Type B pancreatic cell (in vitro differentiated cells): ENCODE data around the gene NOX5. TPM values are rescaled to one million over a fixed set of nuclear protein-coding genes. Genes with fewer than 3 reads are reported as not detected.

ENCODE experiments used
- DNase-seq: peaks from one replicate; pipeline ENCODE4 v3.0.0; 2021; ENCODE audit warnings: mixed read lengths; ENCODE audit not compliant: unreplicated experiment; ENCODE audit errors: extremely low spot score
- H3K27ac Mint-ChIP-seq: 2 replicates; pipeline ENCODE4 v1.8.0; 2021; ENCODE audit warnings: mild to moderate bottlenecking, mixed read lengths
- H3K27me3 Mint-ChIP-seq: 2 replicates; pipeline ENCODE4 v1.8.0; 2021; ENCODE audit warnings: mixed read lengths
- H3K36me3 Mint-ChIP-seq: 2 replicates; pipeline ENCODE4 v1.8.0; 2021; ENCODE audit warnings: mixed read lengths
- H3K4me1 Mint-ChIP-seq: one replicate; pipeline ENCODE4 v1.8.0; 2021; ENCODE audit warnings: mixed read lengths; ENCODE audit not compliant: unreplicated experiment
- H3K4me3 Mint-ChIP-seq: 2 replicates; pipeline ENCODE4 v1.8.0; 2021; ENCODE audit warnings: mild to moderate bottlenecking, mixed read lengths
- H3K9me3 Mint-ChIP-seq: 2 replicates; pipeline ENCODE4 v1.8.0; 2021; ENCODE audit warnings: mixed read lengths
- total RNA-seq: library from RNA; stranded (reverse); gene quantifications from 2 replicates; pipeline ENCODE4 v1.2.1, GENCODE V29; 2021; ENCODE audit warnings: low replicate concordance
- TF ChIP-seq, protein P1 (sequence below): fragments of 200-600 bp; sonication (generic); conservative IDR thresholded peaks from 2 replicates; pipeline ENCODE4 v1.5.0; 2021; ENCODE audit warnings: antibody characterized with exemption, mild to moderate bottlenecking

The NOX5 gene
- total RNA-seq, 1 donor from 2014 or later = not detected

DNA sequence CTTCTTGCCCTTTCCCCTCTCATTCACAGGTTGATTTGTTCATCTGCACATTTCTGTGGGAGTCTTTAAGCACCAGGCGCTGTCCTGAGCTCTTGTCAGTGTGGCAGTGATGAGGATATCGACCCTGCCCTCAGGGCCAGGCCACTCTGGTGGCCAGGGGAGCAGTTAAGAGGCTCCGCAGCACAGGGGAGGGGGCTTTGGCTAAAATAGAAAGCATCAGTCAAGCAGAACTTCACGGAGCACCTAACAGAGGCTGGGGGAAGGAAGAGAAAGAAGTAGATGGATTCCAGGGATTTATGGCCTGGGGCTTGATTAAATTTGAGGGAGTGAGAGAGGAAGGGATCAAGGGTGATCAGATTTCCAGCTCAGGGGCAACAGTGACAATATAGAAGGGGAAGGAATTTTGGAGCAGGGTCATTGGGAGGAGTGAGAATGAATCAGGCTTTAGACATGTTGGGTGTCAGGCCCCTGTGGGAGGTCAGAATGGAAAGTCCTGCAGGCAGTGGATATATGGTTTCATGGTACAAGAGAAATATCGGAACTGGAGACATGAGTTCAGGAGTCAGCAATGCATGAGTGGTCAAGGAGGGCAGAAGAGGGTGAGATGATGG, 73.0 kb downstream of the NOX5 start:
- no peak overlapping the region for H3K27ac Mint-ChIP-seq
- H3K4me3 Mint-ChIP-seq = no peak overlapping the region

DNA sequence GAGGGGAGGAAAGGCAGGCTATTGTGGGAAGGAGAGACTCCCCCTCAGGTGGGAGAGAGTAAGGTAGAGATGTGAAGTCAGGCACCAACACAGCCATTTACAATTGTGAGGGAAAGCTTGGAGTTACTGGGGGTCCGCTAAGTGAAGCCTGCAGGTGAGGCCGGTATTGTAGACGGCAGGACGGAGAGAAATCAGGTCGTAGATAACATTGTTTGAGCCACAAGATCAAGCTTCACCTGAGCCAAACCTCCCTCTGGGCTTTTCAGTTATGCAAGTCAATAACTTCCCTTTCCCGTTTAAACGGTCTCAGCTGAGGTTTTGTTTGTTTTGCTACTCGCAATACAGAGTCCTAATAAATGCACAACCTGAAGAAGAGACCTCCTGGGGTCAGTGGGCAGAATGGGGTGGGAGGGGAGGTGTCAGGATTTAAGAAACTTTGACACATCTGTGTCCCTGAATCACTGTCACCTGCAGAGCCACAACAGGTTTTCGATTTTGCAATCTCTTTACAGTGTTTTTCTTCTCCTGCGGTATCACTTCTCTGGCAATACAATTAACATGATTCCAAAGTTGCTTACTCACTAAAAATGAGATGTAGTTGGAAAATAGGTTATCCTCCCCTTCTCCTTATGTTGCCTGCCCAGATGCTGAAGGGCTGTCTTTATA, 73.9 kb downstream of the NOX5 start:
- Mint-ChIP-seq H3K27me3 (peaks cover 14% of the 10 kb centered on the region), H3K27ac (no peak overlapping the region), H3K9me3 (no peaks in the 10 kb centered on the region), H3K4me3 (no peak overlapping the region), H3K36me3 (no peaks in the 10 kb centered on the region), H3K4me1 (peaks cover 70% of the 10 kb centered on the region)
- TF ChIP-seq, protein P1, sequence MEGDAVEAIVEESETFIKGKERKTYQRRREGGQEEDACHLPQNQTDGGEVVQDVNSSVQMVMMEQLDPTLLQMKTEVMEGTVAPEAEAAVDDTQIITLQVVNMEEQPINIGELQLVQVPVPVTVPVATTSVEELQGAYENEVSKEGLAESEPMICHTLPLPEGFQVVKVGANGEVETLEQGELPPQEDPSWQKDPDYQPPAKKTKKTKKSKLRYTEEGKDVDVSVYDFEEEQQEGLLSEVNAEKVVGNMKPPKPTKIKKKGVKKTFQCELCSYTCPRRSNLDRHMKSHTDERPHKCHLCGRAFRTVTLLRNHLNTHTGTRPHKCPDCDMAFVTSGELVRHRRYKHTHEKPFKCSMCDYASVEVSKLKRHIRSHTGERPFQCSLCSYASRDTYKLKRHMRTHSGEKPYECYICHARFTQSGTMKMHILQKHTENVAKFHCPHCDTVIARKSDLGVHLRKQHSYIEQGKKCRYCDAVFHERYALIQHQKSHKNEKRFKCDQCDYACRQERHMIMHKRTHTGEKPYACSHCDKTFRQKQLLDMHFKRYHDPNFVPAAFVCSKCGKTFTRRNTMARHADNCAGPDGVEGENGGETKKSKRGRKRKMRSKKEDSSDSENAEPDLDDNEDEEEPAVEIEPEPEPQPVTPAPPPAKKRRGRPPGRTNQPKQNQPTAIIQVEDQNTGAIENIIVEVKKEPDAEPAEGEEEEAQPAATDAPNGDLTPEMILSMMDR = no peak
- DNase-seq = no peak

More for the DNA sequence above, 73.0 kb downstream of the NOX5 start:
- peaks cover 73% of the 10 kb centered on the region for H3K4me1 Mint-ChIP-seq
- DNase-seq = no peak
- H3K9me3 Mint-ChIP-seq = no peaks in the 10 kb centered on the region
- TF ChIP-seq, protein P1 = no peak
- peaks cover 14% of the 10 kb centered on the region for H3K27me3 Mint-ChIP-seq
- H3K36me3 Mint-ChIP-seq = no peaks in the 10 kb centered on the region

DNA sequence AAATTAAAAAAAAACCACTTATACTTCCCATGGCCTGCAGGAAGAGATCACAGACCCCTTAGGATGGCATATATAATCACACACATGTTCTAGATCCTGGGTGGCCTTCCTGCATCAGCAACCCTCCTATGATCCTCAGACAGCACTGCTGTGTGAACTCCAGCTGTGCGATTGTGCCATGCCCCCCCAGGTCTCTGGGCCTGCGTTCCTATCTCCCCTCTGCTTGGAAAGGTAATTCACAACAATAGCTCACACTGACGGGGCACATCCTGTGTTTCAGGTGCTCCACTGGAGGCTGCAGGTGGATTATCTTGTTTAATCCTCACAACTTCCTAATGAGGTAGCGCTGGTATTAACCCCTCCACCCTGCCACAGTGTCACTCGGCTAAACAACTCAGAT, 74.8 kb downstream of the NOX5 start:
- H3K27me3 Mint-ChIP-seq = peaks cover 14% of the 10 kb centered on the region
- H3K9me3 Mint-ChIP-seq = no peaks in the 10 kb centered on the region
- H3K4me1 Mint-ChIP-seq = peaks cover 74% of the 10 kb centered on the region
- H3K27ac Mint-ChIP-seq = no peak overlapping the region
- H3K4me3 Mint-ChIP-seq = no peak overlapping the region
- TF ChIP-seq, protein P1 = no peak
- H3K36me3 Mint-ChIP-seq = no peaks in the 10 kb centered on the region
- no peak for DNase-seq

DNA sequence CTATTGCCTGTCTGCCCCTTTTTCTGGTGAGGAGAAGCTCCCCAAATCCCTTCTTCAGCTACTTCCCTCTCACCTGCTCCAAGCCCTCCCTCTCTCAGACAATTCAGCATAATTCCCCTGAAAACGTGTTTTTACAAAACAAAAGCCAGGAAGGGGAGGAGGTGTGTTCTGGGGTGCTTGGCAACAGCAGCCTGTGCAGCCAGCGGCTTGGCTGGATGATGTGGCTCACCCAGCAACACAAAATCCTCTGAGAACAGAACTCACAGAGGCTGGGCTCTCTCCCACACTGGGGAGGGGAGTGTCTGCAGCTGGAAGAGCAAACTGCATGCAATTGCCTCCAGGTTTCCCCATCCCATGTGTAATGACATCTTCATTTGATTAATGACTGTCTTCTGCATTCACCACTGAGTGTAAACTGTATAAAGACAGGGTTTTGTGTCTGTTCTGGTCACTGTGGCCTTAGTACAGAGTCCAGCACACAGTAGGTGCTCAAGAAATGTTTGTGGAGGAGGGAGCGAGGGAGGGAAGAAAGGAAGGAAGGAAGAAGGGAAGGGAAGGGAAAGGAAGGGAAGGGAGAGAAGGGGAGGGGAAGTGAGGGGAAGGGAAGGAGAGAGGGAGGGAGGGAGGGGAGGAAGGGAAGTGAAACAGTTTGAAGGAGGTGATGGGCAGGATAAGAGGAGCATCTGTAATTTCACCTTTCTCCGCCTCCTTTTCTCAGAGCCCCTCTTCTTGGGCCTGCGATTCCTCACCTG, 75.9 kb downstream of the NOX5 start:
- DNase-seq = no peak
- Mint-ChIP-seq H3K9me3 (no peaks in the 10 kb centered on the region), H3K4me1 (peaks cover 76% of the 10 kb centered on the region), H3K36me3 (no peaks in the 10 kb centered on the region), H3K27ac (no peak overlapping the region), H3K27me3 (peaks cover 14% of the 10 kb centered on the region), H3K4me3 (peak overlapping the region; percentile 24)
- TF ChIP-seq, protein P1 = no peak

DNA sequence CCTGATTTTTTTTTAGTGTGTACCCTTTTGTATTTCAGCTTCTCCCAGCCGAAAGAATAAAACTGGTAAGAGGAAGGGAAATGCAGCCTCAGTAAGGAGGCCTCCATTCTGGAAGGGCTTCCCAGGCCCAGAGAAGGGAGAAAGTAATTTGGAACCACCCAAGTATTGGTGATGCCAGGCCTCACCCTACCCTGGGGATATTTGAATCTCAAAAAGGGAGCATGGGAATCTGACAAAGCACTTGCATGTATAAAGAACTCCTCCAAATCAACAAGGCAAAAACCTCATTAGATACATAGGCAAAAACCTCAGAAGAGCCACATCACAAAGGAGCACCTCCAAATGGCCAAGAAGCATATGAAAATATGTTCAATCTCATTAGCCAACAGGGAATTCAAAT, 77.2 kb downstream of the NOX5 start:
- Mint-ChIP-seq H3K4me1 (peaks cover 73% of the 10 kb centered on the region), H3K36me3 (no peaks in the 10 kb centered on the region), H3K4me3 (no peak overlapping the region), H3K27me3 (peaks cover 12% of the 10 kb centered on the region), H3K27ac (no peak overlapping the region), H3K9me3 (no peaks in the 10 kb centered on the region)
- no peak for DNase-seq
- TF ChIP-seq, protein P1 = no peak
